GM19328 (cell line): ENCODE results near the gene CREB3.

Experiments used
- ATAC-seq: cut with Tn5 transposase; IDR thresholded peaks from one replicate; pipeline ENCODE4 v1.9.1; 2021; ENCODE audit warnings: mild to moderate bottlenecking, moderate library complexity; ENCODE audit not compliant: unreplicated experiment

The CREB3 gene

DNA sequence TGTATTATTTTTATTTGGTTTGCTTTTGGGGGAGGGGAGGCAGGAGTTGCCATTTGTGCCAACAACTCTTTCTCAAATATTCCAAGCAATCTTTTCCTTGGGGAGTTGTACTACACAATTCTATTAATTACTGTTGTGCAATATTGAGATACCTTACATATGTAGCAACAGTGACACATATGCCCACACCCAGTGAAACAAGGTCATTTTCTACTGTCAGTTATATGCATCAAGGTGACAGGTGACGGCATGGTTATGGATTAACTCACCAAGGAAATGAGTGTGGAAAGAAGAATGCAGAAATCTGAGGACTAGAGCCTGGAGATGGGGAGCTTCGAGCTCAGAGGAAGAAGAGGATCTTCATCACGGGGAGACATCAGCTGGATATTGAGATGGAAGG is 39.5 kb downstream of the CREB3 start:
- ATAC-seq = no peak

GRCh38 chr9:35774907-35775635 is 42.6 kb downstream of the CREB3 start:
- ATAC-seq = no peak

DNA sequence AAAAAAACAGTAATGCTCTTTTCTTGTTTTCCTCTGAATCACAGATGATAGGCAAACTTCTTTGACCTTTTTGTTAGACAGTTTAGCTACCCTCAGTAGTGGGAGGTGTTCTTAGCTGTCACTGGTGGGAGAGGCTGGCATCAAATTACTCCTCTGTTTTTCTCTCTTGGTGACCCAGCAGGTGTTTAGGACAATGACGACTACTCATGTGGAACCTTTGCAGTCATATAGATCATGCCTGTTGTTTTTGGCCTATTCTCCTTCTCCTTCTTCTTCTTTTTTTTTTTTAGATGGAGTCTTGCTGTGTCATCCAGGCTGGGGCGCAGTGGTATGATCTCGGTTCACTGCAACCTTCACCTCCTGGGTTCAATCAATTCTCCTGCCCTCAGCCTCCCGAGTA is 43.6 kb downstream of the CREB3 start:
- no peak for ATAC-seq

DNA sequence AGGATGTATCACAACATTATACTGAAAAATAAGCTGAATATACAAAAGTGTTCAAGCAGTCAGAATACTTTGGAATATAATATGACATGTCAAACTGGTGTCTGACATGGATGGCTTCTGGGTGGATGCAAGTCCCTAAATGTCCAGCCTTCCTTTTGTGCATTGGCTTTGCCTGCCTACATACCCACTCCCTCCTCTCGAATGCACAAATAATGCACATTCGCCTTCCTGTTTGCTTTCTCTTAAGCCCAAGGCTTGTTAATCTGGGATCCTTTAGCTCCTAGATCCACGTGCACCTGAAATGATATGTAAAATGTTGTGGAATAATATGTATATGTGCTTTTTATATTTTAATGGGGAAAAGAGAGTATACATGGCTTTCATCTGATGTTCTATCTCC is 46.0 kb downstream of the CREB3 start:
- no peak for ATAC-seq

DNA sequence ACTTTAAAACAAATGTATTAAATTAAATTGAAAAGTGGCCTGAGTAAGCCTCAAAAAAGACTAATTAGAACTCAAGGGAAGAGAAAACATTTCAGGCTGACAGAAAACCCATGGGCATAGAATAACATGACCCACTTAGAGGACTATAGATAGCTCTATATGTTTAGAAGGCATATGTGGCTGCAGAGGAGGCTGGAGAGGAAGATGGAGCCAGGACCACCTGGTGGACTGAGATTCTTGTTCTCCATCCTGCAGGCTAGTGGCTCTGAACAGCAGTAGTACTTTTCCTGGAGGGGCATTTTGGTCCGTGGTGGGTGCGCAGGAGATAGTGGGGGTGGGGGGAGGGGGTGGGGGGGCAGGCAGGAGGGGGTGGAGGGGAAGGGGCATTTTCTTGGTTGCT is 48.6 kb downstream of the CREB3 start:
- no peak for ATAC-seq

GRCh38 chr9:35783418-35783817 is 51.0 kb downstream of the CREB3 start:
- ATAC-seq = no peak
